ENCODE measurements around the gene WNT9A.

WNT9A gene

DNA sequence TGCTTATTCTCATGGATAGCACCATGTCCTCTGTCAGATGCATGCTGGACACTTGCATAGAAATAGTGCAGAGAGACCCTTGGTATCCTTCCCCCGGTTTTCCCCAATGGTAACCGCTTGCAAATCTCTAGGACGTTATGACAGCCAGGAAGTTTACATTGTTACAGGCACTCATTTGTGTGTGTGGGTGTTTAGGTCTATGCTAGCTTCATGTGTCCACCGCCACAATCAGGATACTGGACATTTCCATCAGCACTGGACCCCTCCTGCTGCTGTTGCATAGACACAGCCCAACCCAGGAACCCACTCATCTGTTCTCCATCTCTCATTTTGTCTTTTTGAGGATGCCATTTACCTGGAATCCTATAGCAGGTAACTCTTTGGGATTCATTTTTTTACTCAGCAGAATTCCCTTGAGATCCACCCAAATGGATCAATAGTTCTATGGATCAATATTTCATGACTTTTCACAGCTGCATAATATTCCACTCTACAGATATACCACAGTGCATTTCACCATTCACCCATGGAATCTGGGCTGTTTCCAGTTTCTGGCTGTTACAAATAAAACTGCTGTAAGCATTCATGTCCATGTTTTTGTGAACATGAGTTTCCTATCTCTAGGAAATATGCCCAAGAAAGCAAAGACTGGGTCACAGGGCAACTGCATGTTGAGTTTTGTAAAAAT, 6.6 kb upstream of the WNT9A start:
- DNase-seq: no peak

DNA sequence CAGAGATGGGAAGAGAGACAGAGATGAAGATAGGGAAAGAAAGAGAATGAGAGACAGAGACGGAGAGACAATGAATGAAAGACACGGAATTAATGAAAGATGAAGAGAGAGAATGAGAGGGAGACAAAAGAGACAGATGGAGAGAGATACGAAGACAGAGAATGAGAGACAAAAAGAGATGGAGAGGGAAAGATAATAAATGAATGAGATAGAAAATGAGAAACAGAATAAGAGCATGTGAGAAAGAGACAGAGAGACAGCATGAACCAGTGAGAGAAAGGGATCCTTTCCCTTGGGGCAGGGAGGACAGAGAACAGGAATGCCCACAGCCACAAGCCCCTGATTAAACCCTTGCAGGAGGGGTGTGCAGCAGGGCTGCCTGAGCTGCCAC, 5.3 kb upstream of the WNT9A start:
- no peak for DNase-seq

DNA sequence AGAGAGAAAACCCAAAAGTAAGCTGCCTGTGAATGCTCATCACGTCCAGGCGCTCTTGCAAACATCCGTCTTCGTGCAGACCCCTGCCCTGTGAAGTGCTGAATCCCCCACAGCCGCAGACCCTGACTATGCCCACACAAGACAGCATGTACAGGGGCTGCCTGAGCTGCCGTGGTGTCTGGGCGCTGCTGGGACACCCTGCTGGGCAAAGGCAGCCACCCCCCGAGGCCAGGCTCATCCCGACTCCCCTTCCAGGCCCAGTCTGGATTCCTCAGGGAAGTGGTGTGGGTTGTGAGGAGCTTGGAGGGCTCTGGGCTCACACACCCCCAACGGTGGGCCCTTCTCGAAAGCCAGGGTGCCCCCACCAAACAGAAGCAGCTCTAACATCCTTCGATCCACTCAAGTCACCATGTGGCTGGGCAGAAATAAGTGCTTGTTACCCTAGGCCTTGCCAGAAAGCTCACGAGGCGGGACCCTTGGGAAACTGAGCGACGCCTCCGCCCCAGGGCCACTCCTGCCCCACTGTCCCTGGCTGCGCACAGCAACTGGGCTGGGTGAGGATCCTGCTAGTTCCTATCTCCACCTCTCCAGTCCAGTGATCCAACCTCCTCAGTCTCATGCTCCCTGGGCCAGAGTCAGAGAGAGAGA, 4.8 kb upstream of the WNT9A start:
- no peak for DNase-seq

DNA sequence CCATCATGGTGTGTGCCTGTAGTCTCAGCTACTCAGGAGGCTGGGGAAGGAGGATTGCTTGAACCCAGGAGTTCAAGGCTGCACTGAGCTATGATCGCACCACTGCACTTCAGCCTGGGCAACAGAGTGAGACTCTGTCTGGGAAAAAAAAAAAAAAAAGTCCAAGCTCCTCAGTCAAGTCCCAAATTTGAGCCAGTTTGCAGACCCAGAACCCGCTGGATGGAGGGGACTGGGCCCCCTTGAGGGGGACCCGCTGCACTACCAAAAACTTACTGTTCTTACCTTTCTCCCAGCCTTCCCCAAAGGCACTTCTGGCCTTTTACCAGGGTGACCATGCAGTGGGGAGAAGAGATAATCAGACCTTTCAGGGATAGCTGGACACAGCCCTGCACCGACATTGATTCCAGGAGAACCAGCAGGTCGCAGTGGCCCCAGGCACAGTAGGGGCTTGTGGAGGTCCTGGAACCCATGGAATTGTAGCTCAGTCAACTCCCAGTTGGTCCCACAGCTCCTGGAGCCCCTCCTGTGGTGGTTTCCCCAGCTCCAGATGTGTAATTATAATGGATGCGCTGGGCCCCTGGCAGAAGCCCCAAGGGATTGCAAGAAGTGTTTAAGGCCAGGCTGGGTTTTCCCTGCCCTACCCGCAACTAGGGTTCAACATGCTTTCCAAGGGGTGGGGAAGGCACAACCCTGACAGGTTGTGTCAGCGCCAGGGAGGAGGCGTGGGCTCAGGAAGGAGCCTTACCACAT, 4.1 kb upstream of the WNT9A start:
- no peak for DNase-seq

DNA sequence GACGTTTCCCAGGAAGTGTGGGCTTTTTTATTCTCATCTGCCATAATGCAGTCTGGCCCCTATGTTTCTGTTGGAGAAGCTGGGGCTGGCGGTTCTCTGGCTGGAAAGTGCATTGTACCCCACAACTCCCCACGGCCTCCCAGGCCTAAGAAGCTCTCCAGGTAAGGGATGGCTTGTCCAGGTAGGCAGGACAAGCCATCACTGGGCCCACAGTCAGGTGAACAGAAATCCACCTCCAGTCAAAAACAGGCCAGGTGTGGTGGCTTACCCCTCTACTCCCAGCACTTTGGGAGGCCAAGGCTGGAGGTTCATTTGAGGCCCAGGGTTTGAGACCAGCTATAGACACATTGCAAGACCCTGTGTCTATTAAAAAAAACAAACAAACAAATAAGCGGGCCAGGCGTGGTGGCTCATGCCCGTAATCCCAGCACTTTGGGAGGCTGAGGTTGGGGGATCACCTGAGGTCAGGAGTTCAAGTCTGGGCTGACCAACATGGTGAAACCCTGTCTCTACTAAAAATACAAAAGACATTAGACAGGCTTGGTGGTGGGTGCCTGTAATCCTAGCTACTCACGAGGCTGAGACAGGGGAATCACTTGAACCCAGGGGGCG, 3.1 kb upstream of the WNT9A start:
- DNase-seq: no peak

DNA sequence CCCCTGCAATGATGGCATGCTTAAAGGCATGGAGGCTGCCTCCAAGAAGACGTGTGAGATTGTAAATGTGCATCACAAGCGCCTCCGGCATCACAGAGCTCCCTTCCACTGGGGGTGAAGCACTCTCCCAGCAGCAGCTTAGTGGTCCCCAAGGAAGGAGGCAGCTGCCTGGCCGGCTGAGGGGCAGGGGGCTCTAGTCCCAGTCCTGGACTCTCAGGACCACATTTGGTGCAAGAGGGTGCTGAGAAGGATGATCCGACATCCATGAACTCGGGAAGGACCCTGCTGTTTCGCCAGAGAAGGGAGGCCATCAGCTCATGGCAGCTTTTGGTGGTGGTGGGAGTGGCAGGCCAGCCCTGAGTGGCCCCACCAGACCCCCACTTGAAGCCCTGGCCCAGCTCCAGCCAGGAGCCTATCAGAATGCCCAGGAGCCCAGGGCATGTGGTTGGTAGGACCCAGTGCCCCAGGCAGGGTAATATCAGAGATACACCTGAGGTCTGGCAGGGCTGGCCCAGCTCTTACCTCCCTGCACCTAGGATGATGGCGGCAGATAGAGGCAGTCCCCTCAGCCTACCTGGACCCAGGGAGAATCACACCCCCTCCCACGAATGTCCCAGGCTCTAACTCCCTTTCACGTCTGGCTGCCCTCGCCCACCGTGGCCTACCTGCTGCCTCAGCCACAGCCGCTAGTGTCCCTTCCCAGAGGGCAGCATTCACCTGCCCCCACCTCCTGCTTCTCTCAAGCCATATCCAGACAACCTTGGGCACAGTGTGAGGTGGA, 2.4 kb upstream of the WNT9A start:
- DNase-seq: no peak

DNA sequence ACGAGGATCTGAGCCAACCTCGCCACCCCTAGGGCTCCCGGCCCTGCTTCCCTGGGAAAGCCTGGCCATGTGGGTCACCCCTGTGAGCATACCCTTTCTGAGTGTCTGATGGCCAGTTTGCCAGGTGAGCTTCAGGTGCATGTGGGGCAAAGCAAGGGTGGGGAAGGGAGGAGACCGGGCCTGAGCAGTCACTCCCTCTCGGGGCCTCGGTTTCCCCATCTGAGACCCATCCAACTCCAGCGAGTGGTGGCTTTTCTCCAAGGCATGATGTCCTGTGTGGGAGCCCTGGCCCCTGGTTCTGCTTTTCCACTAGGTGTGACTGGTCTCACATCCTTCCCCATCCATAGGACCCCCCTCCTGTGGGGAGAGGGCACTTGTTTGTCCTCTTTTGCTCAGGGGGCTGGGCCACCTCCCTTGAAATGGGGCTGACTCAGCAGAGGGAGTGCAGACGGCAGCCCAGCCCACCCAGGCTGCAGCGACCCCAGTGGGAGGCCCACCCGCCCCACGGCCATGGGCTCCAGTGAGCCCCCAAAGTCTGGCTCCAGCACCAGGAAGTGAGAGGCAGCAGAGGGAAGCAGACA, 1.7 kb upstream of the WNT9A start:
- no peak for DNase-seq

DNA sequence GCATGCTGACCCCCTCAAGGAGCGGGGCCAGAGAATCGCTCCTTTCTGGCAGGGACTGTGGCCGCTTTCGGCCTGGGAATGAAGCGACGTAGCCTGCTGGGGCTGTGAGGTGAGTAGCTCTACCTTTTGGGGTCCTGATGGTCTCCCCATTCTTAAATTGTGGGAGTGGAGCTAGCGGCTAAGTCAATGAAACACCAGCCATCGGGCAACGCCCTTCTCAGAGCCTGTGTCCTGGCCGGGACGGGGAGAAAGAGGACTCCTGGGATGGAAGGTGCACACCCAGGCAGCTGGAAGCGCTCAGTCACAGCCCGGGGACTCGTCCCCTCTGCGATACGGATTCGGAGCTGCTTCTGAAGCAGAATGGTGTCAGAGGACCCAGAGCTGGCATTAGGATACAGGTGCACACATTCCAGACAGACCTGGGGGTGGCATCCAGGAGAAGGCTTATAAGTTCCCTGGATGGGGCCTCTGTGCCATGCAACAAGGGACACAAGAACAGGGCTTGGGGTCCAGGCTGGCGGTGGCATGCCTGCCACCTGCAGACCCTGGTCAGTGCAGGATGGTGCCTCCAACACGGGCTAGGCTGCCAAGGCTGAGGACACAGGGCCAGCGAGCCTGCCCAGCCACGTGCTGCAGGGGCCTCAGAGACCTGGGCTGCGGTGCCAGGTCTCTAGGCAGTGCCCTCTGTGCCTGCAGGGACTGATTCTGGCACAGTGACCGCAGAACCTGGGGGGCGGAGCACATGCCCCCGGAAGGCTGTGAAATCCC, 945 bp upstream of the WNT9A start:
- DNase-seq: no peak

DNA sequence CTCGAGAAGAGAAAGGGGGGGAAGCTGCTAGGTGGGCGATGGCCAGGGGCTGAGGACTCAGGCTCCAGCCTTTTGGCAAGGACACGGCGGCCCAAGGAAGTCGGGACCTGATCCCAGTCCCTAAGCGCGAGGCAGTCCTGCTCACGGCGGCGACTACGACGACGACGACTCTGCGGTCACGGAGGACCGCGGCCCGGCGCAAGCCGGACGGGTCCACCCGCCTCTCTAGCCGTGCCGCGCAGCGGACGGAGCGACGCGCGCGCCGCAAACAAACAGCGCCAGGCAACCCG, 401 bp downstream of the WNT9A start:
- DNase-seq: peak in 2 of 4 experiments; percentile 12 to 33

DNA sequence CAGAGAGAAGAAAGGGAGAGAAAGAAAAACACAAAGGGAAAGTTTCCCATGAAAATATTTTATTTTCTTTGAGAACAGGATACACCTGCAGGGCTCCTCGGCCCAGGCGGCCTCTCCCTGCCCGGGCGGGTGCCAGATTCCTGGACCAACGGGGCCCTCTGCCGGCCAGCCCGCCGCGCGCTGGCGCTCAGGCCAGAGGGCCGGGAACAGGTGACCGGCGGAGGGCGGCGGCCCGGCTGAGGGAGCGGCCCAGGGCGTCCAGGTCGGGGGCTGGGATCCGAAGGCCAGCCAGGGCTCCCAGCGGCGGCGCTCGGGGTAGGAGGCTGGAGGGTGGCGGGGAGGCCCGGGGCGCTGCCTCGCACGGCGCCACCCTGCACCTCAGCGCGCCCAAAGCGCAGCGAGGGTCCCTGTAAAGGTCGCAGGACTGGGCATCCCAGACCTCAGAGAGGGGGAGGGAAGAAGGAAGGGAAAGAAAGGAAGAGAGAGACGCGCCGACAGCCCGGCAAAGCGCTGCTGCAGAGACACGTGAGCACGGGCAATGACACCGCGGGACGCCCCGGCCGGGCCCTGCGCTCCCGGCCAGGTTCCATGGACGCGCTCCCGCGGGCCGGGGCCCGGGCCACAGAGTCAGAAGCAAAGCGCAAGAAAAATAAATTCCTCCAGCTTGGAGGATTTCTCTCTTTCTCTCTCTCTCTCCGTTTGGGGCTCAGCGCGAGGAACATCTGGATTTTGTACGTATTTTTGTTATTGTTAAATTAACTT, 927 bp downstream of the WNT9A start:
- peak; percentile 54 to 84 (median 63) for DNase-seq

DNA sequence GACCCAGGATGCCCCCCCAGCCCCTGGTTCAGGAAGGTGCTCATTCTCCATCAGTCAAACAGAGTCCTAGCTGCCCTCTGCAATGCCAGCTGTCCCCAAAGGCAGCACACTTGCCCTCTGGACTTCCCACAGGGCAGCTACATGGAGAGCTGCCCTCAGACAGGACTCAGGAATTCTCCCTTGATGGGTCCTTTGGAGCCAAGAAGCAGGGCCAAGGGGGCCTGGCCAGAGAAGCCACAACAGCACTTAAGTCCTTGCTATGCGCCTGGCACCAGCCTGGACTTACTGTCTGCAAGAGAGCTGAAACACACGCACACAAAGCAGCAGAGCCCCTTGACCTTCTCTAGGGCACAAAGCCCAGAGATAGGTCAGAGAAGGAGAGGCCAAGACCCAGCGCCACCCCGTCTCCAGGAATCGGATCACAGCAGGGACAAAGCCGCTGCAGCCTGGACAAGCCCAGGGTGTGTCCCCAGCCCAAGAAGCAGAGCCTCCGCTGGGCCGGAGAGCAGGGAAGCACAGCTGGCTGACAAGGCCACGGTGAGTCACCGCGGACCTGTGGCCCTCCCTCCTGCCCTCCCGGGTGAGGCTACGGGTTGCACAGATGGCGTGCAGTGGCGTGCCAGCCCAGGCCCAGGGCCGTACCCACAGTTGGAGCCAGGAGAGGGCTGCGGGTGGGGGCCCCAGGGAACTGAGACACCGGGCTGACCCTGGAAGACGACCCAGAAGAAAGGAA, 1.7 kb downstream of the WNT9A start:
- peak in 2 of 4 experiments; percentile 5 to 18 for DNase-seq

DNA sequence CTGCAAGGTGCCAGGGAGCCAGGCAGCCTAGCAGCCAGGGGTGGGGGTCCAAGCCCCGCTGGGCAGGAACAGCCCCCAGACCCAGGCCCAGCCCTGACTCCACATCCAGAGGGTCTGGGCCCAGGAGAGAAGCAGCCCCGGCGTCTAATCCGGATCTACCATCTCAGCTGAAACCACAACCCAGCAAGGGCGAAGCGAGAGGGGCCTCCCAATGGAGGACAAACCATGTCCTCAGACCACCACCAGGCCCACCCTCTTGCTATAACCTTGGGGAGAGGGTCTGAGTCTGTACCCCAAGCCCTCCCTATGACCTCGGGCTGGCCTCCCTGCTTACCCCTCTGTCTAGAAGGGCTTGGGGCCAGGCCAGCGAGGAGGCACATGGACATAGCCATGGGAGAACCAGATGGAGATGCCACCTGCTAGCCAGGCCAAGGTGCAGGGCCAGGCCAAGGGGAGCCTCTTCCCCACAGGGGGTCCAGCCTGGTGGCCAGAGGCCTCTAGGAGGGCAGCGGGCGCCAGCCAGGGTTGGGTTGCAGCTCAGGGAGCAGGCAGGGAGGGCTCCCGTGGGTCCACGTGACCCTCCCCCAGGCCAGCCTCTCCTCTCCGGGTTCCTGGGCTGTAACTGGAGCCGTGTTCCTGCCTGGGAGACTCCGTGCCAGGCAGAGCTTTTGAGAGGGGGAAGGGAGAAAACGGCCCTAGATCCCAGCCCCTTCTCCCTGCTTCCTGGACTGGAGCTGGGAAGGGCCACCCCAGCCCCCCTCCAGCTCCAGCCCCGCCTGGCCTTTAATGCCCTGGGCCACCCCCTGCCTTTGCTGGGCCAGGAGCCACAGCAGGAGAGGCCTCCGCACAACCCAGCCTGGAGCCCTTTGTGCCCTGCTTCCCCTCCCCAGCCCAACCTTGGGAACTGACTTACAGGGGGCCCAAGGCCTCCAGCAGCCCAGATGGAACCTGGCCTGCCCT, 2.5 kb downstream of the WNT9A start:
- no peak for DNase-seq

DNA sequence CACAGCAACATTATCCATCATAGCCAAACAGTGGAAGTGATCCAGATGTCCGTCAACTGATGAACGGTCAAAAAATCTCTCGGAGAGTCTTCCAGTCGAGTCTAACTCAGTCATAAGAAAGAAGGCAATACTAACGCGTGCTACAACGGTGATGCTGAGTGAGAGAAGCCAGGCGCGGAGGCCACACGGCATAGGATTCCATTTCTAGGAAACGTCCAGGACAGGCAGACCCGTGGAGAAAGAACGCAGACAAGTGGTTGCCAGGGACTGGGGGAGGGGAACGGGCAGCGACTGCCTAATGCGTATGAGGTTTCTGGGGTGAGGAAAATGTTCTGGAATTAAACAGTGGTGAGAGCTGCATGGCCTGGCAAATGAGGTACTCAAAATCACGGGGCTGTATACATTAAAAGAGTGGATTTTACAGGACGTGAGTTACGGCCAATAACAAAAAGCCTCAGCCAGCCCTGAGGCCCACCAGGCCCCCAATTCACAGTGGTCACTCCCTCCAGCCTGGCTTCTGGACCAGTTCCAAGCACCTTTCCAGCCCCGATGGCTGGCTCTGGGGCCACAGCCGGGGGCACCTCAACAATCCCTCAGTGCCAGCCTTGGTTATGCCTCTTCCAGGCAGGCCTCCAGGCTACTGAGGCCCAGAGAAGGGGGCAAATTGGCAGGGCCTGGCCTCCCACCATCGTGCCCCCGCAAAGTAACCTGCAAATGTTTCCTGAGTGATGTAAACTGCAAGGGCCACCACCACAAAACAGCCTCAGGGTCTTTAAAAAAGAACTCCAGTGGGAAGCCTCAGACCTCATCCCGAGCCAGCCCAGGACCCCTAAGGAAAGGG, 3.4 kb downstream of the WNT9A start:
- DNase-seq: no peak

DNA sequence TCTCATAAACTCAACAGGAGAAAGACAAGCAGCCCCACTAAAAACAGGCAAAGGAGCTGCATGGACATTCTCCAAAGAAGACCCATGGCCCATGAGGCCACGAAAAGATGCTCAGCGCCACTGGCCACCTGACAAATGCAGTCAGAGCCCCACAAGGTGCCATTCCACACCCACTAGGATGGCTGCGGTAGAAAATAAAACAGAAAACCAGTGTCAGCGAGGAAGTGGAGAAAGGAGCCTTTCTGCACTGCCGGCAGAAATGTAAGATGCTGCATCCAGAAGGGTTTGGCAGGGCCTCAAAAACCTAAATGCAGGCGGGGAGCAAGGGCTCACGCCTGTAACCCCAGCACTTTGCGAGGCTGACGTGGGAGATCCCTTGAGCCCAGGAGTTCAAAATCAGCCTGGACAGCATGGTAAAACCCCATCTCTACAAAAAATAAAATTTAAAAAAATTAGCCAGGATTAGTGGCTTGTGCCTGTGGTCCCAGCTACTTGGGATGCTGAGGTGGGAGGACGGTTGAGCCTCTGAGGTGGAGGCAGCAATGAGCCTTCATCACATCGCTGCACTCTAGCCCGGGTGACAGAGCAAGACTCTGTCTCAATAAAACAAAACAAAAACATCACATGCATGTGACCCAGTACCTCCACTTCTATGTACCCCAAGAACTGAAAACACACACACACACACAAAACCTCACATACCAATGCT, 4.2 kb downstream of the WNT9A start:
- DNase-seq: no peak

DNA sequence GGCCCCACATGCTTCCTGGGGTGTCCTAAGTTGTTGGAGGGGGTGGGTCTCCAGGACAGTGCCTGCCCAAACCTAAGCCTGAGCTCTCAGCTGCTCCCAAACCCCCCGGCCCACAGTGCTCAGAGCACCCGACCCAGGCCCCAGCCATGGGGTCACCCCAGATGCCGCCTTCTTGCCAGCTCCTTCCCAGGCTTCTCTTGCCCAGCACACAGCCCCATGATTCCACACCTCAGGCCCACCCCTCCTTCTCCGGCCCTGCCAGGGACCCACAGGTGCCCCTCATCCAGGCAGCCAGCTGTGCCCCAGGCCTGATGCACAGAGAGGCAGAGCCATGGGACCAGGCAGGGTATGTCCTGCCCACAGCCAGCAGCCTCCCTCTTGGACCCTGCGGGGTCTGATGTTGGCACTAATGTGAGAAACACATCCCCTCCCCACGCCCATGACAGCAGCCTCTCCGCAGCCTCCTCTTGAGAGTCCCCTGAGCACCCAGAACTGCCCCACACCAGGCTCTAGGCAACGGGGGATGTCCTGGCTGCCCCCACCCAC, 4.9 kb downstream of the WNT9A start:
- DNase-seq: no peak

DNA sequence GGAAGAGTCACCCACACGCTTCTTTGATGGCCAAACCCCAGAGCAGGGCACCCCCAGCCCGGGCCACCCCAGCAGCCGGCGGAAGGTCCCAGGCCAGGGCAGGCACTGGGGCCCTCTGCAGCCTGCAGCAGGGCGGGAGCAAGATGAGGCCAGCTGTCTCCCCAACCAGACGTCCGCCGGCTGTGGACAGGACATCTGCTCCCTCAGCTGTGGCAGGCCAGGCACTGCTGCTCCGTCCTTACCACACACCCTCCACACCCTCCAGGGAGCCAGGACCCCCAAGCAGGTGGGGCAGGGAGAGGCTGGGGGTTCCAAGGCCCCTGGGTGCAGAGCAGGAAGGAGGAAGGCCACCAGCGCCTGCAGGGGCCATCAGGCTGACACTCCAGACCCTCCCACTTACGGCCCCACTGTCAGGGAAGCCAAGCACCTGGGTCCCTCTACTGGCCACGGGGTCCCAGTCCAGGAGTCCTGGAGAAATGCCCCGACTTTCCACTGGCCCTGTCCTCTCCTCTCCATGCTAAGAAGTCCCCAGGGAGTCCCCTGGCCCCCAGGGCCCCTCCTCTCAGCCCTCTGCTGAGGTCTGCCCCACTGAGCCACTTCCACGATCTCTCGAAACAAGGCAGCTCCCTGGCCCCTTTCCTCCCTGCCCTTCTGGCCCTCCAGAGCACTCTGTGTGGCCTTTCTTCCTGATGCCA, 5.6 kb downstream of the WNT9A start:
- no peak for DNase-seq

Measured in suppressor macrophage (primary cell).